Measurements from ENCODE around the gene CEP112.

DNA sequence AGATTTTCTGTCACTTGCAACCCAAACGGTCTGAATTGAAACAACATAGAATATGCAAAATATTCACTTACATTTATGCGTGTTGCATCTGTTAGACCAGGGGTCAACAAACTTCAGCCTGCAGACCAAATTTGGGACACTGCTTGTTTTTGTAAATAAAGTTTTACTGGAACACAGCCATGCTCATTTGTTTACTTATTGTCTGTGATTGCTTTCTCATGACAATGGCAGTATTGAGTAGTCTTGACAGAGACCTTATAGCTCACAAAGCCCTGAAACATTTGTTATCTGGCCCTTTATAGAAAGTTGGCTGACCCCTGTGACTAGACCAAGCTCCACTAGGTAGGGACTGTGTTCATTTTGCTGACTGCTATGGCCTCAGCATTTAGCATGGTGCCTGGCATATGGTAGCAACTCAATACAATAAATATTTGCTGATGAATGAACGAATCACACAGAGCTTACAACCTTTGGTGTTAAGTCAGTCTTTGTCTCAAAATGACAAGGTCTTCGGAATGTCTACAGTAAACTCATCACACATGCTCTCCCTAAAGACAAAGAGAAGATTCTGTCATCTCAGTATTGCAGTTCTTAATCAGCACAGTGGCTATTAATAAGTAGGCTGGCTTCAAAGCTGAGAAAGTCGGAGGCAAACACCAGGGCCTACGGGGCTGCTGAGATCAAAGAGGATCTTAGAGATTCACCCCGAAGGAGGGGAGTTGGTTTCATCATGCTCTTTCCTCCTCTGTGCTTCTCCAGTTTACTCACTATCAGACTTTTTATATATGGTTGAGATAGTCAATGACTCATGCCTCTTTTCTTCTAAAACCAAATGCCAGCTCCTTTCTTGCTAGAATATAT, 535.3 kb downstream of the CEP112 start:
- TF ChIP-seq NFE2L2 (IDR thresholded peaks at IDR 0.05; ENCODE audit: low read depth, low read length) (no peak), BHLHE40 (IDR thresholded peaks at IDR 0.05; ENCODE audit: low read depth, low read length) (no peak), POLR2A (IDR thresholded peaks at IDR 0.05; ENCODE audit: low read depth, low read length) (no peak), MAZ (IDR thresholded peaks at IDR 0.05; ENCODE audit: borderline replicate concordance, low read depth, low read length) (no peak), RFX5 (IDR thresholded peaks at IDR 0.05; ENCODE audit: low read depth, low read length) (no peak), FOS (IDR thresholded peaks at IDR 0.05; ENCODE audit: low read depth, low read length) (no peak), MXI1 (IDR thresholded peaks at IDR 0.05; ENCODE audit: borderline replicate concordance, low read depth, low read length) (no peak)
- TF ChIP-seq, protein P1, sequence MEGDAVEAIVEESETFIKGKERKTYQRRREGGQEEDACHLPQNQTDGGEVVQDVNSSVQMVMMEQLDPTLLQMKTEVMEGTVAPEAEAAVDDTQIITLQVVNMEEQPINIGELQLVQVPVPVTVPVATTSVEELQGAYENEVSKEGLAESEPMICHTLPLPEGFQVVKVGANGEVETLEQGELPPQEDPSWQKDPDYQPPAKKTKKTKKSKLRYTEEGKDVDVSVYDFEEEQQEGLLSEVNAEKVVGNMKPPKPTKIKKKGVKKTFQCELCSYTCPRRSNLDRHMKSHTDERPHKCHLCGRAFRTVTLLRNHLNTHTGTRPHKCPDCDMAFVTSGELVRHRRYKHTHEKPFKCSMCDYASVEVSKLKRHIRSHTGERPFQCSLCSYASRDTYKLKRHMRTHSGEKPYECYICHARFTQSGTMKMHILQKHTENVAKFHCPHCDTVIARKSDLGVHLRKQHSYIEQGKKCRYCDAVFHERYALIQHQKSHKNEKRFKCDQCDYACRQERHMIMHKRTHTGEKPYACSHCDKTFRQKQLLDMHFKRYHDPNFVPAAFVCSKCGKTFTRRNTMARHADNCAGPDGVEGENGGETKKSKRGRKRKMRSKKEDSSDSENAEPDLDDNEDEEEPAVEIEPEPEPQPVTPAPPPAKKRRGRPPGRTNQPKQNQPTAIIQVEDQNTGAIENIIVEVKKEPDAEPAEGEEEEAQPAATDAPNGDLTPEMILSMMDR (conservative IDR thresholded peaks at IDR 0.05; ENCODE audit: low read depth, low read length): no peak

All from IMR-90 (cell line).